Measurements from ENCODE around the gene AP3D1.

Gene AP3D1

DNA sequence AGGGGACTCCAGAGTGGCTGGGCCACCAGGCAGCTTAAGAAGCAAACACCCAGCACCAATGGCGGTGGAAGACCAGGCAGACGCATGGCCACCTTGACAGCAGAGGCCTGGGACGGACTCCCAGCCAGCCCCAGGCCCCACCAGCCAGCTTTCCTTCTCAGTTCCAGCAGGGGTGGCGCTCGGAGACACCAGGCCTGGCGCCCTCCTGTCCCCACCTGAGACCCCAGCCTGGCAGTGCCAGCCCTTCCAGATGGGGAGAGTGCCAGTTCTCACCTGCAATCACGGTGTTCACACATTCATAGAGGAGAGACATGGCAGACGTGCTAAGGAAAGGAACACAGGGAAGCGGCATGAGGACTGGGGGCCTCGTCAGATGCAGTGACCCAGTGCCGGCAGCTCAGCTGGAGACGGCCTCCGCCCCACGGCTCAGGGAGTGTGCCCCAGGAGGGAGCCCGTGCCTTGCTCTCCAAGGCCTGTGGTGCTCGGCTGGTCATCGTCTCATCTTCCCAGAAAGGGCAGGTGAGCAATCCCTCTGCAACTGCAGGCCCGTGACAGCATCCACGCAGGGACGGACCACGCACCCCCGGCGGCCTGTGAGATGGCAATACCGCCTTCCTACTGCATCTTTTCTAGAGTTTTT is 24.4 kb downstream of the AP3D1 start:
- DNase-seq: no peak

GRCh38 chr19:2123682-2124387 is 27.5 kb downstream of the AP3D1 start:
- DNase-seq: peak; percentile 17

DNA sequence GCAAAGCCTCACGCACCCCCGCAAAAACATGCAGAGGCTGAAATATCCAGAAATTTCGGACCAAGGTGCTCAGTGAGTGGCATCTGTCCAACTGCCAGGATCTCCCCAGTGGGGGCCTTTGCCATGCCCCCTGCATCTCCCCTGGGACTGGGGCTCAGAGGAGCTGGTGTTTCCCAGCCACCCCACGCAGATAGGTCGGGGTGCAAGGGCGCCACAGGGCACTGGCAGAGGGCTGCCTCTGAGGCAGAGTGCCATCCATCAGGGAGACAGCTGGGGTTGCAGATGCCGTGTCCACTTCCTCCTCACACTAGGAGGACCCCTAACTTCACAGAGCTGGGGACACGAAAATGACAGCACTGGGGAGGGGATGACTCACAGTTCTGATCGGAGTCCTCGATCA is 28.4 kb downstream of the AP3D1 start:
- no peak for DNase-seq

DNA sequence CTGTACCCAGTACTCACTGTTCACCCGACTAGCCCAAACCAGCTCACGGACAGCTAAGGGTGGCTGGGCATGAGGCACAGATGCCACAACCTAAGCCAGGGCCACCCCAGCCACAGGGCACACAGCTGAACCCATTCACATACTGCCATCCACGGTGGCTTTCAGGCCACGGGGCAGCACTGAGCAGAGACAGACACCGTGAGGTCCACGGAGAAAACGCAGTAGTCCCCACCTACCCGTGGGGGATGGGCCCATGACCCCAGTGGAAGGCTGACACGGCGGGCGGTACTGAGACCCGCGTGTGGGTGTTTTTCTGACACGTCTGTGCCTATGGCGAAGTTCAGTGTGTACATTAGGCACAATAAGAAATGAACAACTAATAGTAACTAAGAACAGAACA is 29.1 kb downstream of the AP3D1 start:
- DNase-seq: no peak

GRCh38 chr19:2121416-2122051 is 29.8 kb downstream of the AP3D1 start:
- DNase-seq: no peak

GRCh38 chr19:2120821-2121220 is 30.5 kb downstream of the AP3D1 start:
- DNase-seq: no peak

- no peak for DNase-seq
Measured at GRCh38 chr19:2119921-2120785, 31.2 kb downstream of the AP3D1 start.

DNA sequence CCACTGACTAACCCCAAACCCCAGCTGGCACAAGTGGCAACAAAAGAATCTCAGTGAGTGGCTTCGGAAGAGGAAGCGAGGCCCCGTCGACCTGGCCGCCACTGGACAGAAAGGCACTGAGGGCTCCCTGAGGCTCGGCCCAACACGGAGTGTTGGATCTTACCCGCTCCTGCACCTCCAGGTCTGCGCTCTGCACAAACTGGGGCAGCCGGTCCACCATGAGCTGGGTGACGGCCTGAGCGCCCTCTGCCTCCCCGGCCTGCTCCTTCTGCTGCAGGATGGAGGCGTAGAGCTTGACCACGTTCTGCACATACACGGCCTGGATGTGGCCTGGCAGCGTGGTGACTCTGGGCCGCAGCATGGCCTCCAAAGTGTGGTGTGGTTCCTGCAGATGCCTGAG is 32.9 kb downstream of the AP3D1 start:
- no peak for DNase-seq

DNA sequence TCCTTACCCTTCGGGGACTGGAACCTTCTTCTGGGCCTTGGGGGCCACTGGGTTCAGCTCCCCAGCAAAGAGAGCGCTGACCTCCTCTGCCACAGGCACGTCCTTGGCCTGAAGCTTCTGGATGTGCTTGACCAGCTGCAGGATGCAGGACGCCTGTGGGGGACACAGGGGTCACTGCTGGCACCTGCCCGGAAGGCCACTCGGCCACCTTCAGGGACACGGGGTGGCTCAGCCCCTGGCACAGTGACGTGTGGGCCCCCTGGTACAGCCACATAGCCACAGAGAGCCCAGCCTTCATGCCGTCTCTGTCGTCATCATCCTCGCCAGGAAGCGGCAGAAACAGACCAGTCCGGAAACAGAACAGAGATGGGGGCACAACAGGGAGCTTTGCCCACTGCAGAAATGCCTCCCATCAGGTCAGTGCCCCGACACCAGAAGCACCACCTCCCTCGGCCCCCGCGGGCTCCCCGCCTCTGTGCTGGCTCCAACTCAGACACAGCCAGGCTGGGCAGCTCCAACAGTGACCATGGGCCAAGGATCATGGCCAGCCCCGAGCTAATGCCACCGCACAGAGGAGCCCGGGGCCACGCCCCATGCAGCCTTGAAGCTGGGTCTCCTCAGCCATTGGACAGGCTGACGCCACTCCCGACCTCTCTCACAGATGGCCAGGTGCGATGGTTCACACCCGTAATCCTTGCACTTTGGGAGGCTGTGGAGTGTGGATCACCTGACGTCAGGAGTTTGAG is 34.0 kb downstream of the AP3D1 start:
- no peak for DNase-seq

DNA sequence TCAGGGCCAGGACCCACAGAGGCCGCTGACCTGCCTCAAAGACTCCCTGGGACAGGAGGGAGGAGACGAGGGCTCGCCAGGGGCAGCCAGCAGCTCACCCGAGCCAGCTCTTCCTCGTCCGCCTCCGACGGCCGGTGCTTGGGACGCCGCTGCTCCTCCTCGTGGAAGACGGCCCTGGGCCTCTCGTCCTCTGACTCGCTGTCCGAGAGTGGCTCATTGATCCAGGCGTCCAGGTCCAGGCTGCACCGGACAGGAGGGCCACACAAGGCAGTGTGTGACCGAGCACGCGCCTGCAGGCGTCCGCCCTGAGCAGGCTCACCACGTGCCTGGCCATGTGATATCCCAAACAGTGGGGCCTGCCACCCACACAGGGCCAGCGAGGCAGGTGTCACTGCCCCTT is 34.9 kb downstream of the AP3D1 start:
- DNase-seq: no peak

DNA sequence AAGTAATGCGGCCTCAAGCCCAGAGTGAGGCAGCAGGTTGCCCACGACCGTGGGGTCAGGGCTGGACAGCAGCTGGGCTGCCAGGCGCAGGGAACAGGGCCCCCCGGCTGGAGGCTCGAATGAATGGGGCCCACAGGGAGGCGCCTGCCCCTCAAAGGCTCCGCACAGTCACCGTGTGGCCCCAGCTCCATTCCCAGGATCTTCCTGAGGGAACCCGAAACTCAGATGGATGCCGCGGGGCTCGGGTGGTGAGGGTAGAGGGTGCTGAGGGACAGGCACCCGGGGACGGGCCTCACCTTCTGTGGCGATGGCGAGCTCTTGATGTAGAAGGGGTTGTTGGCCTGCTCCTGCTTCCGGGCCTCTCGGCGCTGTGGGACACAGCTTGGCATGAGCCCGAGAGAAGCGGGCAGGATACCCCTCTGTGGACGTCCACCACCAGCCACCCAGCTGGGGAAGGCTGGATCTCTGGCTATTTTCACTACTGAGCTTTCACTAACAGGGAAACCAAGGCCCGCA is 35.4 kb downstream of the AP3D1 start:
- DNase-seq: no peak

DNA sequence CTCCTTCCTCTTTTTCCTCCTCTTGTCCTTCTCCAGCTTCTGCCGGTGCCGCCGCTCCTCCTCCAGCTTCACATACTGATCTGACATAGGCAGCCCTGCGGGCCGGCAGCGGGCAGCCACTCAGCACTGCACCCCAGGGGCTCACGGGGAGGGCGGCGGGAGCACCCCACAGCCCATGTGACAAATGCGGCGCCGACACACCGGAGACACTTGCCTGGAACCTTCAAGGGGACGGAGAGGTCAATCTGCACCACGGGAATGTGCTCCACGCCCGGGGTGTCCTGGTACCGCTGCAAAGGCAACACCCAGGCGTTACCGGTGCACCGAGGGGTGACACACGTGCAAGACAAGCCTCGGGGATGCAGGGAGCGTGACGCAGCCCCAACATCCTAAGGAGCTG is 36.0 kb downstream of the AP3D1 start:
- no peak for DNase-seq

DNA sequence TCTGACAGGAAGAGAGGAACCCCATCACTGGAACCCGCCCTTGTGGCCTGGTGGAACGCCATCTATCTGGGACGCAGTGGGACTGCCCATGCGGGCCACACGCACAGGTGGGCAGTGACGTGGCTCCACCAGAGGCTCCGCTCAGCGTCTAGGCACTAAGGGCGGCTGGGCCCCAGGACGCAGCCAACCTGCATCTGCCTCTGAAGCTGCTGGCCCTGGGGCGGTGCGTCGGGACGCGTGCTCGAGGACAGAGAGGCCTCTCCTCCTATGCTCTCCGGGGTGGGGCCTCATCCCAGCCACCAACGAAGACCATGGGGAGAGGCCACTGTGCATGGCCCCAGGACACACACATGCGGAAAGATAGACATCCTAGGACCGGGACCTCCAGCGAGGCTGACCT is 36.5 kb downstream of the AP3D1 start:
- no peak for DNase-seq

GRCh38 chr19:2114218-2114617 is 37.1 kb downstream of the AP3D1 start:
- DNase-seq: no peak

DNA sequence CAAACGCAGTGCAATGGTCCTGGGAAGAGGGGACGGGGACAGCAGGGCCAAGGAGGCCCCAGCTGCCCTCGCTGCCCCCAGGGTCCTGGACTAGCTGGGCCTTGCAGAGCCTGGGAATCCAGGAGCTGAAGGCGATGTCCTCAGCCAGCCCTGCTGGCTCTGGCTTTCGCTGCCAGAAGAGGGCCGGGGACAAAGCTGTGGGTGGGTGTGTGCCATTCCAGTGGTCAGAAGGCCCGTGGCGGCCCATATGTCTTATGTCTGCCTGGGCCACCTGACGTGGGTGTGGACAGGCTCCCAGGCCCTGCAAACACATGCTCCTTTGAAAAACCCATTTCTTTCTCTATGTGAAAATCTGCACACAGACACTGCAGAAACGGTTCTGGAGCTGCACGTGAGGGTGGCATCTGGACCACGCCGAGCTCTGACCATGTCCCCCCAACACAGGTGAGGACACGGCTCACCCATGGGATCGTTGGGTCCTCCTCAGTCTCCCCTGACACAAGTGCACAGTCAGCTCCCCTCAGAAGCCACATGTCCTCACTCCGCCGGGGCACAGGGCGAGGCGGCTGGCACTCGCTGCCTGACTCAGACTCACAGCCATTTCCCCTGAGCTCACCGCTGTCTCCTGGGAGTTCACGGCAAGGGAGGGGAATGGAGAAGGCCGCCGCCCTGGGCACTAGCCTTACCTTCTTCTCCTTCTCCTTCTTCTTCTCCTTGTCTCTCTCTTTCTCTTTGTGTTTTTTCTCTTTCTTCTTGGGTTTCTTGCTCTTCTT is 37.7 kb downstream of the AP3D1 start:
- DNase-seq: no peak

DNA sequence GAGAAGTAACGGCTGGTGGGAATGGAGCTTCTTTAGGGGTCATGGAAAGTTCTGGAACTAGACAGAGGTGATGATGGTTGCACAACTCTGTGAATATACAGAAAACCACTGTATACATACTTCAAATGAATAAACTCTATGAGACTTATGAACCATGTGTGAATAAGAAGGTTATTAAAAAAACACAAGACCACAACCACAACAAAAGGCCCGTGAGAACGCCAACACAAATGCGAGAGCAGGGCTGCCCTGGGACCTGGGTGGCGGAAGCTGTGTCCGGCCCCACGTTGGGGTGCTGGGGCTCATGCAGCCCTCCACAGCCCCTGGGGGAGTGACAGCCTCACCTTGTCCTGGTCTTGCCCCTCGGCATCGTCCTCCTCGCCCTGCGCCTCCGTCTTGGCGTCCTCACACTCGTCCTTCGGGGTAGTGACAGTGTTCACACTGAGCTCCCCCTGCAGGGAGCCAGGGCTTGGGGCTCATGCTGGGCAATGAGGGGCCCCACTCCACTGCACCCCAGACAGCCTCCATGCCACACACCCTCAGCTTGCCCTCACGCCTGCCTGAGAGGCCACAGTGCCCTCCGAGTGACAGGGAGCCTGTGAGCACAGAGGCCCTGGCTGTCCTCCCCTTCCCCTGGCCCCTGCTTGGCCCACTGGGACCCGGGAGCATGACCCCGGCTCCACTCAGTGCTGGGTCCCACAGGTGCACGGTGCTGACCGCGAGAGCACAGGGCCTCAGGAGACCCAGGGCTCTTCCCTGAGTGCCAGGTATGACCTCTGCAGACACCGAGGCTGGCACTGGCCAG is 38.6 kb downstream of the AP3D1 start:
- DNase-seq: no peak

DNA sequence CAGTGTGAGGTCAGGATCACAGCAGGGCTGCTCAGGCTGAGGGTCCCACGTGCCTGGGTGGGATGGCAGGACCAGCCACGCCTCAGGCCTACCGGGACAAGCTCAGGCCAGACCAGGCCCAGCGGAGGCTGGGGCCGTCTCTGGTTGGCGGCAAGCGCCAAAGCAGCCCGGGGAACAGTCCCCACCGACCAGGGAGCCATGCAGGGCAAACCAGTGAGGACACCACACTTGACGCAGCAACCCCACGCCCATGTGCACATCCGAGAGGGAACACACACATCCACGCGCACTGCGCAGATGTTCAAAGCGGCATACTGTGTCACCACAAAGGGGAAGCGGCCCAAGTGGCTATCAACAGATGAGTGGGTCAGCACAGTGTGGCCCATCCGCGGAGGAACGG is 39.5 kb downstream of the AP3D1 start:
- DNase-seq: no peak

DNA sequence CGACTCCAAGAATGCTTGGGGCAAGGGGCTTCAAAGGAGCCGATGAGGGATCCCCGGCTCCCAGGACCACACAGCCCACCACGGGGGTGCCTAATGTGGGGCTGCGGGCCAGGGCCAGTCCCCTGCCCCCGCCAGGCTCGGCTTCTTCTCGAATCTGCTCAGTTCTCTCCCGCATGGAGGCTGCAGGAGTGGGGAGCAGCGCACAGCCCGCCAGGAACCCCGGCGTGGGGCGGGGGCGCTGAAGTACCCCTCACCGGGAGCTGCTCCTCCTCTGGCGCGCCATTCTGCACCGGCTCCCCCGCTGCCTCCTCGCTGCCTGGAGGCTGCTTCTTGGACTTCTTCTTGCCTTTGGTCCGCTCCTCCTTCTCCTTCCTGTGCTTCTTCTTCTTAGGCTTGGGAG is 39.9 kb downstream of the AP3D1 start:
- DNase-seq: no peak

GRCh38 chr19:2110822-2111221 is 40.5 kb downstream of the AP3D1 start:
- no peak for DNase-seq

DNA sequence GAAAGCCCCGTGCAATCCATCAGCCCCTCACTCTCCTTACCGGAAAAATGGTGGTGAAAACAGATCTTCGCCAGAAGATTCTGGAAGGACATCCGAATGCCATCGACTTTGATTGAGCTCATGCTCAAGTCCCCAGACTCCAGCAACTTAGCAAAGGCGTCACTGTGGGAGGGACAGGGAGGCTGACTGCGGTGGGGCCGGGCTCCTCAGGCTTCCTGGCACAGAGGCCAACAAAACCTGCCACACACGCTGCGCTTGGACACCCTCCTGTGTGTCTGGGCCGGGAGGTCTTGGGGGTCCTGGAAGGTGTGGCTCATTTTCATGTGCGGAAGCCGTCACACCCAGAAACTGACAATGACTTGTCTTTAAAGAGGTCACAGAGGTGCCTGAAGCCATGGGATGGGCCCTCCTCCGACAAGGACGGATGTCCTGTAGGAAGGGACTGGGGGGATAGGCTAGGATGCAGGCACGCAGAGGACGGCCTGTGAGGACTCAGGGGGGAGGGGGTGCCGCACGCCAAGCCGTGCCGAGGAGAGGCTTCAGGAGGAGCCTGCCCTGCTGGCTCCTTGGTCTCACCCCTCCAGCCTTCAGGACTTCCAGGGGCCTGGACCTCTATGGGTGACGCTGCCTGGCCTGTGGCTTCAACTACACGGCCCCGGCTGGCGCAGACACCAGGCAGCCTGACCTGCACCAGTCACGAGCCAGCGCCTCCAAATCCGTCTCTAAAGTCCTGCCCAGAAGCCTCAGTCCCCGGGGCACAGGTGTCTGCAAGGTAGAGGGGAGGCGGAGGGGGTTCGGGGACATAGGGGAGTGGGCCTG is 42.1 kb downstream of the AP3D1 start:
- no peak for DNase-seq
